HEK293 (cell line): Measurements from ENCODE around the gene INTS15.

Experiments used
- CTCF ChIA-PET: fragments of 350-600 bp; formaldehyde crosslinking; extraction: SDS; loops from one replicate; lab custom pipeline; 2021; ENCODE audit warnings: antibody characterized with exemption; lab: Yijun Ruan, JAX
- POLR2A ChIA-PET: fragments of 300-600 bp; formaldehyde crosslinking; extraction: SDS; loops from one replicate; lab custom pipeline; 2020; ENCODE audit warnings: antibody characterized with exemption, inconsistent platforms; lab: Yijun Ruan, JAX
- H3K27ac ChIP-seq: fragments of 200-500 bp; sonication (Bioruptor generic); 2 replicates; pipeline ENCODE4 v1.5.1; 2014; ENCODE audit warnings: low read depth, low read length, control low read depth, inconsistent platforms; ENCODE audit errors: extremely low read depth
- H3K36me3 ChIP-seq, 2 experiments: fragments of 200-500 bp in 1 of 2; sonication (Bioruptor generic) in 1 of 2; 1 replicate in 1 of 2; 2 replicates in 1 of 2; pipeline ENCODE4 v1.5.1; 2014 to 2017; ENCODE audit warnings: inconsistent platforms in 2 of 2, low read length in 2 of 2; ENCODE audit not compliant: control insufficient read depth in 2 of 2, insufficient read depth in 1 of 2
- H3K4me1 ChIP-seq: fragments of 200-500 bp; sonication (Bioruptor generic); 2 replicates; pipeline ENCODE4 v1.5.1; 2014; ENCODE audit warnings: mild to moderate bottlenecking, low read length, inconsistent platforms; ENCODE audit not compliant: control insufficient read depth, insufficient read depth
- H3K4me3 ChIP-seq: 2 replicates; pipeline ENCODE4 v1.5.1; 2011; ENCODE audit warnings: low read depth, mild to moderate bottlenecking, control low read depth, low read length, moderate library complexity
- H3K9me3 ChIP-seq: fragments of 200-500 bp; sonication (Bioruptor generic); 2 replicates; pipeline ENCODE4 v1.5.1; 2014; ENCODE audit warnings: low read depth, low read length, inconsistent platforms; ENCODE audit not compliant: control insufficient read depth, insufficient read depth
- YY1 ChIP-seq: fragments of 450-650 bp; formaldehyde crosslinking; IDR thresholded peaks from 2 replicates; pipeline ENCODE4 v1.5.1; 2018; ENCODE audit warnings: missing biosample characterization, missing genetic modification characterization
- ZIC2 ChIP-seq: fragments of 450-650 bp; formaldehyde crosslinking; IDR thresholded peaks from 2 replicates; pipeline ENCODE4 v1.5.1; 2016; ENCODE audit warnings: missing biosample characterization, missing genetic modification characterization
- ZNF133 ChIP-seq: fragments of 450-650 bp; formaldehyde crosslinking; IDR thresholded peaks from 2 replicates; pipeline ENCODE4 v1.5.1; 2016; ENCODE audit warnings: missing biosample characterization, missing genetic modification characterization
- ZNF169 ChIP-seq: fragments of 450-650 bp; formaldehyde crosslinking; IDR thresholded peaks from 2 replicates; pipeline ENCODE4 v1.5.1; 2016; ENCODE audit warnings: missing biosample characterization, missing genetic modification characterization
- ZNF311 ChIP-seq: fragments of 450-650 bp; formaldehyde crosslinking; IDR thresholded peaks from 2 replicates; pipeline ENCODE4 v1.5.1; 2017; ENCODE audit warnings: missing biosample characterization, missing genetic modification characterization, borderline replicate concordance
- ZNF366 ChIP-seq: fragments of 450-650 bp; formaldehyde crosslinking; conservative IDR thresholded peaks from 2 replicates; pipeline ENCODE4 v1.5.1; 2016; ENCODE audit warnings: missing biosample characterization, missing genetic modification characterization
- ZNF777 ChIP-seq: fragments of 450-650 bp; formaldehyde crosslinking; IDR thresholded peaks from 2 replicates; pipeline ENCODE4 v1.5.1; 2017; ENCODE audit warnings: missing biosample characterization, missing genetic modification characterization, borderline replicate concordance
- ZNF785 ChIP-seq: fragments of 450-650 bp; formaldehyde crosslinking; IDR thresholded peaks from 2 replicates; pipeline ENCODE4 v1.5.1; 2016; ENCODE audit warnings: missing biosample characterization, missing genetic modification characterization
- TF ChIP-seq, protein P1 (sequence below): fragments of 450-650 bp; IDR thresholded peaks from 2 replicates; pipeline ENCODE4 v1.5.1; 2018; ENCODE audit warnings: missing biosample characterization, missing genetic modification characterization
- TF ChIP-seq, protein P2 (sequence below): fragments of 450-650 bp; formaldehyde crosslinking; IDR thresholded peaks from 2 replicates; pipeline ENCODE4 v1.5.1; 2017; ENCODE audit warnings: missing biosample characterization, missing genetic modification characterization
- TF ChIP-seq, protein P3 (sequence below): fragments of 450-650 bp; formaldehyde crosslinking; IDR thresholded peaks from 2 replicates; pipeline ENCODE4 v1.5.1; 2016; ENCODE audit warnings: missing biosample characterization, missing genetic modification characterization
- TF ChIP-seq, protein P4 (sequence below): fragments of 450-650 bp; formaldehyde crosslinking; IDR thresholded peaks from 2 replicates; pipeline ENCODE4 v1.5.1; 2016; ENCODE audit warnings: missing biosample characterization, missing genetic modification characterization
- TF ChIP-seq, protein P5 (sequence below): fragments of 450-650 bp; formaldehyde crosslinking; IDR thresholded peaks from 2 replicates; pipeline ENCODE4 v1.5.1; 2016; ENCODE audit warnings: missing biosample characterization, missing genetic modification characterization

INTS15 gene

DNA sequence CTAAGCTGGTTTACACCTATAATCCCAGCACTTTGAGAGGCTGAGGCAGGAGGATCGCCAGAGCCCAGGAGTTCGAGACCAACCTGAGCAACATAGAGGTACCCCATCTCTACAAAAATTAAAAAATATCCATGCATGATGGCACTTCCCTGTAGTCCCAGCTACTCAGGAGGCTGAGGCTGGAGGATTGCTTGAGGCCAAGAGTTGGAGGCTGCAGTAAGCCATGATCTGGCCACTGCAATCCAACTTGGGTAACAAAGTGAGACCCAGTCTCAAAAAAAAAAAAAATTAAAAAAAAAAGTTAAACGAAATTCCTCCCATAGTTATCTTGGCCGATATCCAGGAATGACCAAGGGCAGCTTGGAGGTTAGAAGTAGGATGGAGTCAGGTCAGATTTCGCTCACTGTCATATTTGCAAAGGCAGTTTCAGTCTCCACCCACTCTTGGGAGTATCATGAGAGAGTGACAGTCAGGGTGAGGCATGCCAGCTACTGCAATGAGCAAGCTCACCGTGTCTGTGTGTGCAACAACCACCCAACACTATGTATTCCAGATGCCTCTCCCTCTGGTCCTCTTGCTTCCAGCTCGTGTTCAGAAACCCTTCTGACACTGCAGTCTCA, 18.6 kb upstream of the INTS15 start (continued):
- TF ChIP-seq, protein P1, sequence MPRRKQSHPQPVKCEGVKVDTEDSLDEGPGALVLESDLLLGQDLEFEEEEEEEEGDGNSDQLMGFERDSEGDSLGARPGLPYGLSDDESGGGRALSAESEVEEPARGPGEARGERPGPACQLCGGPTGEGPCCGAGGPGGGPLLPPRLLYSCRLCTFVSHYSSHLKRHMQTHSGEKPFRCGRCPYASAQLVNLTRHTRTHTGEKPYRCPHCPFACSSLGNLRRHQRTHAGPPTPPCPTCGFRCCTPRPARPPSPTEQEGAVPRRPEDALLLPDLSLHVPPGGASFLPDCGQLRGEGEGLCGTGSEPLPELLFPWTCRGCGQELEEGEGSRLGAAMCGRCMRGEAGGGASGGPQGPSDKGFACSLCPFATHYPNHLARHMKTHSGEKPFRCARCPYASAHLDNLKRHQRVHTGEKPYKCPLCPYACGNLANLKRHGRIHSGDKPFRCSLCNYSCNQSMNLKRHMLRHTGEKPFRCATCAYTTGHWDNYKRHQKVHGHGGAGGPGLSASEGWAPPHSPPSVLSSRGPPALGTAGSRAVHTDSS (tag by site-specific recombination) = no peak
- TF ChIP-seq ZNF133 (tag by site-specific recombination) (no peak), ZNF169 (tag by site-specific recombination) (no peak), YY1 (tag by site-specific recombination) (no peak), ZNF785 (tag by site-specific recombination) (no peak), ZNF311 (tag by site-specific recombination) (no peak), ZNF366 (no peak)
- TF ChIP-seq, protein P2, sequence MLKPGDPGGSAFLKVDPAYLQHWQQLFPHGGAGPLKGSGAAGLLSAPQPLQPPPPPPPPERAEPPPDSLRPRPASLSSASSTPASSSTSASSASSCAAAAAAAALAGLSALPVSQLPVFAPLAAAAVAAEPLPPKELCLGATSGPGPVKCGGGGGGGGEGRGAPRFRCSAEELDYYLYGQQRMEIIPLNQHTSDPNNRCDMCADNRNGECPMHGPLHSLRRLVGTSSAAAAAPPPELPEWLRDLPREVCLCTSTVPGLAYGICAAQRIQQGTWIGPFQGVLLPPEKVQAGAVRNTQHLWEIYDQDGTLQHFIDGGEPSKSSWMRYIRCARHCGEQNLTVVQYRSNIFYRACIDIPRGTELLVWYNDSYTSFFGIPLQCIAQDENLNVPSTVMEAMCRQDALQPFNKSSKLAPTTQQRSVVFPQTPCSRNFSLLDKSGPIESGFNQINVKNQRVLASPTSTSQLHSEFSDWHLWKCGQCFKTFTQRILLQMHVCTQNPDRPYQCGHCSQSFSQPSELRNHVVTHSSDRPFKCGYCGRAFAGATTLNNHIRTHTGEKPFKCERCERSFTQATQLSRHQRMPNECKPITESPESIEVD = no peak

DNA sequence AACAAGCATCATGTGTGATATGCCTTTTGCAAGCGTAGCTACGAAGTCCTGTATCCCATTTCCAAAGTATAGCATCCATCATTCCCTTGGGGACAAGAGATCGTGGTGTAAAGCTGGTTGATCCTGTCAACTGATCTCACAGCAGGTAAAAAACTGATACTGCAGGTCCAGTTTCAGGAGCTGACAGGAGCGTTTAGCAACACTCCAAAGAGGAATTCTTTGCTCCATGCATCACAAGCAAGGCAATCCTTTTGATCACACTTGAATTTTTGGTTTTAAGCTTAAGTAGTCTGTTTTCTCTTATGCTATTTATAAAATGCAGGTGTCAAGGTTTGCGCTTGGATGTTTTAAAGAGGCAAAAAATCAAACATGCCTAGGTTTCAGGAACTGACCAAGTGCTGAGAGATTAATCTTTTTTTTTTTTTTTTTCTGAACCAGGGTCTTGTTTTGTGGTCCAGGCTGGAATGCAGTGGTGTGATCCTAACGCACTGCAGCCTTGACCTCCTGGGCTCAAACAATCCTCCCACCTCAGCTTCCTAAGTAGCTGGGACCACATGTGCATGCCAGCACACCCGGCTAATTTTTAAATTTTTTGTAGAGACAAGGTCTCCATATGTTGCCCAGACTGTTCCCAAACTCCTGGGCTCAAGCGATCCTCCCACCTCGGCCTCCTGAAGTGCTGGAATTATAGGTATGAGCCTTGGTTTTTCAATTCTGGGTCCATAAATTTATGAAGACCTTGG, 14.4 kb upstream of the INTS15 start:
- Histone ChIP-seq H3K4me1 (no peaks in the 10 kb centered on the region; the same call in 1 of the 2 replicates), H3K36me3 (peaks cover 3% of the 10 kb centered on the region in 2 experiments; a peak in 2 of 3 replicates), H3K4me3 (no peak overlapping the region), H3K9me3 (no peaks in the 10 kb centered on the region), H3K27ac (no peak overlapping the region)
- ChIA-PET CTCF (interaction anchor here (0.7 to 3.6 kb wide), 9 partner anchors 14 to 131 kb away, joined by 3 to 19 read pairs (median 4); partner anchors contain the start of gene INTS15), POLR2A (interaction anchor here (0.6 kb wide), 2 partner anchors 70 to 1066 kb away, joined by 3 to 6 read pairs; no protein-coding TSS in a partner anchor)
- TF ChIP-seq ZNF777 = no peak
- TF ChIP-seq, protein P3, sequence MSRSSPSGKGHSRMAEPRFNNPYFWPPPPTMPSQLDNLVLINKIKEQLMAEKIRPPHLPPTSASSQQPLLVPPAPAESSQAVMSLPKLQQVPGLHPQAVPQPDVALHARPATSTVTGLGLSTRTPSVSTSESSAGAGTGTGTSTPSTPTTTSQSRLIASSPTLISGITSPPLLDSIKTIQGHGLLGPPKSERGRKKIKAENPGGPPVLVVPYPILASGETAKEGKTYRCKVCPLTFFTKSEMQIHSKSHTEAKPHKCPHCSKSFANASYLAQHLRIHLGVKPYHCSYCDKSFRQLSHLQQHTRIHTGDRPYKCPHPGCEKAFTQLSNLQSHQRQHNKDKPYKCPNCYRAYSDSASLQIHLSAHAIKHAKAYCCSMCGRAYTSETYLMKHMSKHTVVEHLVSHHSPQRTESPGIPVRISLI (tag by site-specific recombination) = 0 out of 2 replicates have a peak, but pooled peaks have one; percentile 18

DNA sequence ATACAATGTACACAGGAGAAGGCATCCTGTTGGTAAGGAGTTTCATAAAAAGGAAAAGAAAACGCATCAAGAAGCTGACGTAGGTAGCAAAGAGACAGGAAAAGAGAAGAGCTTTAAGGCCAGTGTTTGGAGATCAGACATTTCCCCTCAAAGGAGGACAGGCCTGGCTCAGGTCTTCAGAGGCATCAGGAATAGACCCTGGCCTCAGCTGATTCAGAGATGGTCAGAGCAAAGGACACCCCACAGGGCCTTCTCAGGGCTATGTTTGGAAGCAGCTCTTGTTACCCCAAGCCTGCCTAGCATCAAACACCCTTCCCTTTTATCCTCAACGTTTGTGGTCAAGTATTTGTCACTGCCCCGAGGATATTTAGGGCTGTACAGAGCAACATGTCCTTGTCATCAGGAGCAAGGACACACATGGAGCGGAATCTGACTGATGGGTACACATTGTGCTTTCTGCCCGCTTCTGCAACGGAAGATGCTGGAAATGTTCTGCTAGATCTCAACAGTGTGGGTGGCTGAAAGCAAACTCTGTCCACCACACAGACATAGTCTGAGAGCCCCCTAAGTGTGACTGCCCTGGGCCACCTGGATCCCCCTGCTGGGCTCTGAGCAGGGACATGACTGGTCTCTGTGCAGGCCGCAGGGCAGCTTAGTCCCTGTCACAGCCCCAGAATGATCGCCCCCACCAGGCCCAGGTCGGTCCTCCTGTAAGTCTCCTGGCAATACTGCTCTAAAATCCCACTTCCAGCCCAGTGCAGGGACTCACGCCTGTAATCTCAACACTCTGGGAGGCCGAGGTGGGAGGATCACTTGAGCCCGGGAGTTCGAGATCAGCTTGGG, 13.6 kb upstream of the INTS15 start:
- H3K27ac ChIP-seq = no peak overlapping the region

More for the DNA sequence above, 13.6 kb upstream of the INTS15 start:
- H3K36me3 ChIP-seq = peaks cover 7 to 11% of the 10 kb centered on the region in 2 experiments; a peak in 2 of 3 replicates
- ChIA-PET POLR2A (interaction anchor here (0.6 kb wide), 1 partner anchor 36 kb away, joined by 3 read pairs; no protein-coding TSS in a partner anchor), CTCF (interaction anchor here (0.9 to 3.6 kb wide), 6 partner anchors 14 to 132 kb away, joined by 3 to 19 read pairs (median 4); partner anchors contain the start of gene INTS15)
- H3K4me3 ChIP-seq = peak overlapping the region; percentile 54
- H3K9me3 ChIP-seq = no peaks in the 10 kb centered on the region
- no peaks in the 10 kb centered on the region; the same call in 1 of the 2 replicates for H3K4me1 ChIP-seq
- TF ChIP-seq, protein P4, sequence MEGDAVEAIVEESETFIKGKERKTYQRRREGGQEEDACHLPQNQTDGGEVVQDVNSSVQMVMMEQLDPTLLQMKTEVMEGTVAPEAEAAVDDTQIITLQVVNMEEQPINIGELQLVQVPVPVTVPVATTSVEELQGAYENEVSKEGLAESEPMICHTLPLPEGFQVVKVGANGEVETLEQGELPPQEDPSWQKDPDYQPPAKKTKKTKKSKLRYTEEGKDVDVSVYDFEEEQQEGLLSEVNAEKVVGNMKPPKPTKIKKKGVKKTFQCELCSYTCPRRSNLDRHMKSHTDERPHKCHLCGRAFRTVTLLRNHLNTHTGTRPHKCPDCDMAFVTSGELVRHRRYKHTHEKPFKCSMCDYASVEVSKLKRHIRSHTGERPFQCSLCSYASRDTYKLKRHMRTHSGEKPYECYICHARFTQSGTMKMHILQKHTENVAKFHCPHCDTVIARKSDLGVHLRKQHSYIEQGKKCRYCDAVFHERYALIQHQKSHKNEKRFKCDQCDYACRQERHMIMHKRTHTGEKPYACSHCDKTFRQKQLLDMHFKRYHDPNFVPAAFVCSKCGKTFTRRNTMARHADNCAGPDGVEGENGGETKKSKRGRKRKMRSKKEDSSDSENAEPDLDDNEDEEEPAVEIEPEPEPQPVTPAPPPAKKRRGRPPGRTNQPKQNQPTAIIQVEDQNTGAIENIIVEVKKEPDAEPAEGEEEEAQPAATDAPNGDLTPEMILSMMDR (tag by site-specific recombination) = peak; percentile 40; the same call in 1 of the 2 replicates
- TF ChIP-seq, protein P5, sequence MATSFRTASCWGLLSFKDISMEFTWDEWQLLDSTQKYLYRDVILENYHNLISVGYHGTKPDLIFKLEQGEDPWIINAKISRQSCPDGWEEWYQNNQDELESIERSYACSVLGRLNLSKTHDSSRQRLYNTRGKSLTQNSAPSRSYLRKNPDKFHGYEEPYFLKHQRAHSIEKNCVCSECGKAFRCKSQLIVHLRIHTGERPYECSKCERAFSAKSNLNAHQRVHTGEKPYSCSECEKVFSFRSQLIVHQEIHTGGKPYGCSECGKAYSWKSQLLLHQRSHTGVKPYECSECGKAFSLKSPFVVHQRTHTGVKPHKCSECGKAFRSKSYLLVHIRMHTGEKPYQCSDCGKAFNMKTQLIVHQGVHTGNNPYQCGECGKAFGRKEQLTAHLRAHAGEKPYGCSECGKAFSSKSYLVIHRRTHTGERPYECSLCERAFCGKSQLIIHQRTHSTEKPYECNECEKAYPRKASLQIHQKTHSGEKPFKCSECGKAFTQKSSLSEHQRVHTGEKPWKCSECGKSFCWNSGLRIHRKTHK (tag by site-specific recombination) = no peak
- no peak for TF ChIP-seq ZIC2 (tag by site-specific recombination)
